ENCODE measurements around the gene KRT80.
A peak's percentile ranks its signal among the peaks of the same experiment; 100 is the strongest.

DNA sequence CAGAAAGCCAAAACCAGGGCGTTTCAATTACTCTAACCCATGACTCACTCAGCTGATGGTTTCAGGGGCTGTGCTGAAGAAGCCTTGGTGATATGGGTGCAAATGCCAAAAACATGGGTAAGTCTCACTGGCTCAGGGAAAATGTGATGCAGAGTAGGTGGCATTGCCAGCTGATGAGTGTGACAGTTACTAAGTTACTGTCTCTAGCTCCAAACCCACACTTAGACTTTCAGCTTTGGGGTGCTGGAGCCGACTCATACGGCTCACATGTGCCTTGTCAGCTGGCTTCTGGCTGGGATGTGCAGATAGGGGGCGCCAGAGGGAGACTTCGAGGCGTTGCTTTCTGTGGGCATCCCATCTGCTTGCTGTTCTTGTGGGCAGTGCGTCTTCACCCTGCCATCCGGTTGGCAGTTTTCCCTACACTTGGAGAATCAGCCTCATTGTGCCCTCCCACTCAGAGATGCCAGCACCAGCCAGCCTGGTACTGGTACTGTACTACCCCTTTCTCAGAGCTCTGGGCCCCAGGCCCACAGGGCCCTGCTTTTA is 30.2 kb upstream of the KRT80 start:
- TF ChIP-seq, protein P1, sequence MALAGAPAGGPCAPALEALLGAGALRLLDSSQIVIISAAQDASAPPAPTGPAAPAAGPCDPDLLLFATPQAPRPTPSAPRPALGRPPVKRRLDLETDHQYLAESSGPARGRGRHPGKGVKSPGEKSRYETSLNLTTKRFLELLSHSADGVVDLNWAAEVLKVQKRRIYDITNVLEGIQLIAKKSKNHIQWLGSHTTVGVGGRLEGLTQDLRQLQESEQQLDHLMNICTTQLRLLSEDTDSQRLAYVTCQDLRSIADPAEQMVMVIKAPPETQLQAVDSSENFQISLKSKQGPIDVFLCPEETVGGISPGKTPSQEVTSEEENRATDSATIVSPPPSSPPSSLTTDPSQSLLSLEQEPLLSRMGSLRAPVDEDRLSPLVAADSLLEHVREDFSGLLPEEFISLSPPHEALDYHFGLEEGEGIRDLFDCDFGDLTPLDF (CRISPR knock-in tag; IDR thresholded peaks at IDR 0.05), result no peak
- TF ChIP-seq, protein P2, sequence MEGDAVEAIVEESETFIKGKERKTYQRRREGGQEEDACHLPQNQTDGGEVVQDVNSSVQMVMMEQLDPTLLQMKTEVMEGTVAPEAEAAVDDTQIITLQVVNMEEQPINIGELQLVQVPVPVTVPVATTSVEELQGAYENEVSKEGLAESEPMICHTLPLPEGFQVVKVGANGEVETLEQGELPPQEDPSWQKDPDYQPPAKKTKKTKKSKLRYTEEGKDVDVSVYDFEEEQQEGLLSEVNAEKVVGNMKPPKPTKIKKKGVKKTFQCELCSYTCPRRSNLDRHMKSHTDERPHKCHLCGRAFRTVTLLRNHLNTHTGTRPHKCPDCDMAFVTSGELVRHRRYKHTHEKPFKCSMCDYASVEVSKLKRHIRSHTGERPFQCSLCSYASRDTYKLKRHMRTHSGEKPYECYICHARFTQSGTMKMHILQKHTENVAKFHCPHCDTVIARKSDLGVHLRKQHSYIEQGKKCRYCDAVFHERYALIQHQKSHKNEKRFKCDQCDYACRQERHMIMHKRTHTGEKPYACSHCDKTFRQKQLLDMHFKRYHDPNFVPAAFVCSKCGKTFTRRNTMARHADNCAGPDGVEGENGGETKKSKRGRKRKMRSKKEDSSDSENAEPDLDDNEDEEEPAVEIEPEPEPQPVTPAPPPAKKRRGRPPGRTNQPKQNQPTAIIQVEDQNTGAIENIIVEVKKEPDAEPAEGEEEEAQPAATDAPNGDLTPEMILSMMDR (CRISPR knock-in tag; IDR thresholded peaks at IDR 0.05), result peak; percentile 55
- TF ChIP-seq ZBTB1 (CRISPR knock-in tag; IDR thresholded peaks at IDR 0.05; ENCODE audit: borderline replicate concordance) (no peak), ZFP36 (IDR thresholded peaks at IDR 0.05; ENCODE audit: borderline replicate concordance, low read depth, low read length, partially characterized antibody) (no peak), CBFB (CRISPR knock-in tag; IDR thresholded peaks at IDR 0.05) (no peak), NFRKB (IDR thresholded peaks at IDR 0.05) (no peak), POLR2AphosphoS5 (IDR thresholded peaks at IDR 0.05; ENCODE audit: low read depth, low read length) (no peak), GABPA (IDR thresholded peaks at IDR 0.05; ENCODE audit: low read depth, low read length) (no peak), GABPA (CRISPR knock-in tag; IDR thresholded peaks at IDR 0.05; ENCODE audit: low read depth) (no peak), TCF12 (IDR thresholded peaks at IDR 0.05) (no peak), TCF12 (CRISPR knock-in tag; IDR thresholded peaks at IDR 0.05) (no peak), ATRX (CRISPR knock-in tag; IDR thresholded peaks at IDR 0.05; ENCODE audit: borderline replicate concordance) (no peak)
- TF ChIP-seq, protein P3, sequence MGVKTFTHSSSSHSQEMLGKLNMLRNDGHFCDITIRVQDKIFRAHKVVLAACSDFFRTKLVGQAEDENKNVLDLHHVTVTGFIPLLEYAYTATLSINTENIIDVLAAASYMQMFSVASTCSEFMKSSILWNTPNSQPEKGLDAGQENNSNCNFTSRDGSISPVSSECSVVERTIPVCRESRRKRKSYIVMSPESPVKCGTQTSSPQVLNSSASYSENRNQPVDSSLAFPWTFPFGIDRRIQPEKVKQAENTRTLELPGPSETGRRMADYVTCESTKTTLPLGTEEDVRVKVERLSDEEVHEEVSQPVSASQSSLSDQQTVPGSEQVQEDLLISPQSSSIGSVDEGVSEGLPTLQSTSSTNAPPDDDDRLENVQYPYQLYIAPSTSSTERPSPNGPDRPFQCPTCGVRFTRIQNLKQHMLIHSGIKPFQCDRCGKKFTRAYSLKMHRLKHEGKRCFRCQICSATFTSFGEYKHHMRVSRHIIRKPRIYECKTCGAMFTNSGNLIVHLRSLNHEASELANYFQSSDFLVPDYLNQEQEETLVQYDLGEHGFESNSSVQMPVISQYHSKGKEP (CRISPR knock-in tag; IDR thresholded peaks at IDR 0.05), result no peak
